ENCODE data around the gene AMPD3. TPM values are rescaled to one million over a fixed set of nuclear protein-coding genes. Genes with fewer than 3 reads are reported as not detected.
"Not testable (repeated sequence)": the region's sequence is repeated elsewhere in the genome, so short reads cannot be mapped to it uniquely, and the experiment has no call there.

AMPD3 gene
- total RNA-seq, 1 donor from 2014 or later: 18.3 TPM

GRCh38 chr11:10418259-10418949 is 36.7 kb upstream of the AMPD3 start:
- peaks cover 31% of the 10 kb centered on the region for H3K27me3 Mint-ChIP-seq
- intact Hi-C loops (cut with micrococcal nuclease): no loop called here
- DNase-seq: no peak
- peaks cover 18% of the 10 kb centered on the region for H3K4me1 Mint-ChIP-seq
- no peaks in the 10 kb centered on the region for H3K36me3 Mint-ChIP-seq (ENCODE audit: low read depth)
- H3K4me3 Mint-ChIP-seq: no peak overlapping the region
- H3K9me3 Mint-ChIP-seq: peaks cover 16% of the 10 kb centered on the region
- H3K27ac Mint-ChIP-seq: no peak overlapping the region

DNA sequence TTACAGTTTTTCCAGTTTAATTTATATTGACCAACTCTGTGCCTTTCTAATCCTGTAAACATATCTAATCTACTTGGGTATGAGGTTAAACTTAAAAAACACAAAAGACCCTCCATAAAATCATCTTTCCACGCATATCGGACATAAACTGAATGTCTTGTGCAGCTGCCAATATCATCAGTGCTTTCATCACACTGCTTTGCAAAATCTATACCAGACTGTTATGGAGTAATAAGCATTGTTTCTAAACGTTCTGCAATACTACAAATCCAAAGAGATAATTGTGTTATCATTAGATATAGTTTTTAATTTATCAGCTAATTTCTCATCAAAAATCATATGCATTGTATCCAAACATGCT is 36.1 kb upstream of the AMPD3 start:
- Mint-ChIP-seq H3K27ac (no peak overlapping the region), H3K27me3 (peaks cover 36% of the 10 kb centered on the region)
- intact Hi-C loops (cut with micrococcal nuclease): no loop called here

GRCh38 chr11:10426475-10426874 is 28.6 kb upstream of the AMPD3 start:
- H3K36me3 Mint-ChIP-seq (ENCODE audit: low read depth): no peaks in the 10 kb centered on the region
- H3K27ac Mint-ChIP-seq: no peak overlapping the region
- no peaks in the 10 kb centered on the region for H3K4me1 Mint-ChIP-seq
- H3K4me3 Mint-ChIP-seq: no peak overlapping the region
- peaks cover 27% of the 10 kb centered on the region for H3K9me3 Mint-ChIP-seq
- intact Hi-C loops (cut with micrococcal nuclease): no loop called here
- H3K27me3 Mint-ChIP-seq: peaks cover 46% of the 10 kb centered on the region
- DNase-seq: no peak

More for the DNA sequence above, 36.1 kb upstream of the AMPD3 start:
- peaks cover 14% of the 10 kb centered on the region for H3K4me1 Mint-ChIP-seq
- no peaks in the 10 kb centered on the region for H3K36me3 Mint-ChIP-seq (ENCODE audit: low read depth)
- no peak for DNase-seq
- no peak overlapping the region for H3K4me3 Mint-ChIP-seq
- peaks cover 21% of the 10 kb centered on the region for H3K9me3 Mint-ChIP-seq

DNA sequence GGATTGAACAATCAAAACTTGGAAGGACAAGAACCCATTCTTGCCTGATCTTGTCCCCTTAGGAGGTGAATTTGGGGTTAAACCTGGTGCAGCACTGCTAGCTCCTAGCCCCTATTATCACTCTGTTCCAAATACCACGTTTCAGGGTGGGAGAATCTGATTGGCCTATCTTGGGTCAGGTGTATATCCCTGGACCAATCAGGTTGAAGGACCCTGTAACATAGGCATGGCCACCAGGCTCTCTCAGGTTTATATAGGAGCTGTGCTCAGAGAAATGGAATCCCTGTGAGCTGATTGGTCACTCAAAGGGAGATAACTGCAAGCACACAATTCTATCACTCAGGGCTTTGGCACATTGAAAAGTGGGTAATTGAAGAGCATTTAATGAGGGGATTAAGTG is 26.6 kb upstream of the AMPD3 start:
- intact Hi-C loops (cut with micrococcal nuclease): no loop called here
- H3K36me3 Mint-ChIP-seq (ENCODE audit: low read depth): no peaks in the 10 kb centered on the region
- no peak for DNase-seq
- H3K27ac Mint-ChIP-seq: no peak overlapping the region
- H3K4me3 Mint-ChIP-seq: no peak overlapping the region
- H3K9me3 Mint-ChIP-seq: peaks cover 10% of the 10 kb centered on the region
- no peaks in the 10 kb centered on the region for H3K4me1 Mint-ChIP-seq
- H3K27me3 Mint-ChIP-seq: peaks cover 43% of the 10 kb centered on the region

DNA sequence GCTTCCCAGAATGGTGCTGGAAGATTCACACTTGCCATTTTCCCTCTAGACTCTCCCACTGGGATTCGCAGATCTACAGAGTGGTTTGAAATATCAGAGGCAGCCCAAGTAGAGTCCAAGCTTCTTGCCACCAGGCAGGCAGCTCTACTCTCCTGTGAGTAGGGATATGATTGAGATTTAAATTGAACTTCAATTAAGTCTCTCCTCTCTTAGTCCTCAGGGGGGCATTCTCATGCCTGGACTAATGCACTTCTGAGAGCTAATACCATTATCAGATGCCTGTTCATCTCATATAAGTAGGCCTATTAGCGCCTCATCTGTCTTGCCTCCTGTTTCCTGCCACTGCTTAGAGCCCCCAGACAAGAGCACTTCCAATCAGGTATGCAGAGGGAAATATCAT is 25.5 kb upstream of the AMPD3 start:
- intact Hi-C loops (cut with micrococcal nuclease): no loop called here
- Mint-ChIP-seq H3K27ac (no peak overlapping the region), H3K4me1 (no peaks in the 10 kb centered on the region)

GRCh38 chr11:10432493-10432892 is 22.6 kb upstream of the AMPD3 start:
- Mint-ChIP-seq H3K4me1 (peaks cover 5% of the 10 kb centered on the region), H3K9me3 (peaks cover 5% of the 10 kb centered on the region), H3K27me3 (peaks cover 35% of the 10 kb centered on the region), H3K36me3 (ENCODE audit: low read depth) (no peaks in the 10 kb centered on the region), H3K4me3 (no peak overlapping the region), H3K27ac (no peak overlapping the region)
- DNase-seq: no peak
- intact Hi-C loops (cut with micrococcal nuclease): no loop called here

More for the DNA sequence above, 25.5 kb upstream of the AMPD3 start:
- H3K4me3 Mint-ChIP-seq: no peak overlapping the region
- H3K36me3 Mint-ChIP-seq (ENCODE audit: low read depth): no peaks in the 10 kb centered on the region
- H3K9me3 Mint-ChIP-seq: peaks cover 5% of the 10 kb centered on the region
- DNase-seq: no peak
- H3K27me3 Mint-ChIP-seq: peaks cover 40% of the 10 kb centered on the region

GRCh38 chr11:10432971-10433370 is 22.1 kb upstream of the AMPD3 start:
- no peaks in the 10 kb centered on the region for H3K36me3 Mint-ChIP-seq (ENCODE audit: low read depth)
- no peak for DNase-seq
- no peak overlapping the region for H3K27ac Mint-ChIP-seq
- peaks cover 5% of the 10 kb centered on the region for H3K9me3 Mint-ChIP-seq
- H3K4me3 Mint-ChIP-seq: no peak overlapping the region
- H3K4me1 Mint-ChIP-seq: peaks cover 5% of the 10 kb centered on the region
- intact Hi-C loops (cut with micrococcal nuclease): no loop called here
- peaks cover 35% of the 10 kb centered on the region for H3K27me3 Mint-ChIP-seq

- H3K4me1 Mint-ChIP-seq: peaks cover 5% of the 10 kb centered on the region
- H3K36me3 Mint-ChIP-seq (ENCODE audit: low read depth): no peaks in the 10 kb centered on the region
- intact Hi-C loops (cut with micrococcal nuclease): no loop called here
- H3K27ac Mint-ChIP-seq: no peak overlapping the region
- H3K27me3 Mint-ChIP-seq: peaks cover 32% of the 10 kb centered on the region
- no peaks in the 10 kb centered on the region for H3K9me3 Mint-ChIP-seq
- no peak for DNase-seq
- H3K4me3 Mint-ChIP-seq: no peak overlapping the region
Measured at GRCh38 chr11:10436224-10436623, 18.8 kb upstream of the AMPD3 start.

DNA sequence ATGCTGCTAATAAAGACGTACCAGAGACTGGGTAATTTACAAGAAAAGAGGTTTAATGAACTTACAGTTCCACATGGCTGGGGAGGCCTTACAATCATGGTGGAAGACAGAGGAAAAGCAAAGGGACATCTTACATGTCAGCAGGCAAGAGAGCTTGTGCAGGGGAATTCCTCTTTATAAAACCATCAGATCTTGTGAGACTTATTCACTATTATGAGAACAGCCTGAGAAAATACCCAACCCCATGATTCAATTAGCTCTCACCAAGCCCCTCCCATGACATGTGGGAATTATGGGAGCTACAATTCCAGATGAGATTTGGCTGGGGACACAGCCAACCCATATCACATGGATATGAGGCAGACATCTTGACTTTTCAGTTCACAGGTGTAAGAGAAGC is 18.4 kb upstream of the AMPD3 start:
- H3K4me3 Mint-ChIP-seq; H3K27ac Mint-ChIP-seq; H3K36me3 Mint-ChIP-seq (ENCODE audit: low read depth); intact Hi-C loops (cut with micrococcal nuclease); DNase-seq; H3K9me3 Mint-ChIP-seq; H3K4me1 Mint-ChIP-seq: not testable (repeated sequence)
- H3K27me3 Mint-ChIP-seq: peaks cover 31% of the 10 kb centered on the region

DNA sequence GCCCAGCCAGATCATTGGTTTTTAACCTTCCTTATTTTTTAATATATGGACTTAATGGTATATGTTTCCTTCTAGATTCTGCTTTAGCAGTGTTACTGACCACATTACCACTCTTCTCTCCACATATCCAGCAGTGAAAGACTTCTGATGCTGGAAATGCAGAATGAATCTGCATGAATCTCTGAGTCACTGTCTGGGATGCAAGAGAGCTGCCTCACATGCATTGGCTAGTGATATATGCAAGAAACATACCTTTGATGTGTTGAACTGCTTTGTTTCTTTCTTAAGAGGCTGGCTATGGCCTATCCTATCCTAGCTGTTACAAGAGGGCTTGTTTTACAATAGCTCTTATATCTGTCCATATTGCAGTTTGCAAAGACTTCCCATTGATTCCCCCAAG is 16.6 kb upstream of the AMPD3 start:
- Mint-ChIP-seq H3K27me3 (peaks cover 17% of the 10 kb centered on the region), H3K4me3 (no peak overlapping the region), H3K4me1 (peaks cover 24% of the 10 kb centered on the region), H3K9me3 (no peaks in the 10 kb centered on the region), H3K27ac (no peak overlapping the region), H3K36me3 (ENCODE audit: low read depth) (peaks cover 2% of the 10 kb centered on the region)
- intact Hi-C loops (cut with micrococcal nuclease): no loop called here
- DNase-seq: no peak

DNA sequence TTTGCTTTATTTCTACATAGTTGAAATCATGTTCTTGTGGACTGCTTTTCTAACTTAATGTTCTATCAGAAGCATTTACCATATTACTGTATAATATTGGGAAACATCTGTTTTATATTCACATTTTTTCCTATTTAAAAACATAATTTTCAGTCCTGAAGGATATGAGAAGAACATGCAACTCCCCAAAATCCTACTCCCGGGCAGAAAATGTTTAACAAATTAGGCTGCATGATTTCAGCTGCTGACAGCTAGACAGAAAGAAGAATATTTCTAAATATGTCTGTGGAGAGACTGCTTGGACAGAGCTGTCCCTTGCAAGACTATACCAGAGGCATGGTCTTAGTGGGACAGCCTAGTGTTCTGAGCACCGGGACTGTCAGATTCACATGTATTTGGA is 15.7 kb upstream of the AMPD3 start:
- no peaks in the 10 kb centered on the region for H3K9me3 Mint-ChIP-seq
- DNase-seq: no peak
- no peak overlapping the region for H3K27ac Mint-ChIP-seq
- intact Hi-C loops (cut with micrococcal nuclease): no loop called here
- H3K27me3 Mint-ChIP-seq: peaks cover 16% of the 10 kb centered on the region
- H3K36me3 Mint-ChIP-seq (ENCODE audit: low read depth): peaks cover 2% of the 10 kb centered on the region
- H3K4me3 Mint-ChIP-seq: no peak overlapping the region
- H3K4me1 Mint-ChIP-seq: peaks cover 27% of the 10 kb centered on the region

DNA sequence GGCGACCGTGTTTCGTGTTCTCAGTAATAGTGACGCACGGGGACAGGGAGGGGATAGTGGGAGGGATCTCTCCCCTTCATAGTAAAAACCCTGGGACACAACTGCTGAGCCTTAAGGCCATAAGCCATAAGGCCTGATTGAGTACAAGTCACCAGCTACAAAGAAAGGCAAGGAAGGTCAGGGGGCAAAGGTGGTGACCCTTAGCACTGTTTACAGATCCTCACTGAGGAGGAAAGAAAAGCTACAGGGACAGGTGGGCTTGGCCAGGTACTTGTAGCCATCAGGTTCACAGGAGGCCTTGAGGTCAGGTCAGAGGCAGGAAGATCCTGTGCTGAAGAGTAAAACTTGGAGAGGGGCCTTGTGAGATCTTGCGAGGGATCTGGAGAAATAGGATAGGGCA is 15.1 kb upstream of the AMPD3 start:
- no peak overlapping the region for H3K27ac Mint-ChIP-seq
- peaks cover 31% of the 10 kb centered on the region for H3K4me1 Mint-ChIP-seq
- H3K9me3 Mint-ChIP-seq: no peaks in the 10 kb centered on the region
- intact Hi-C loops (cut with micrococcal nuclease): no loop called here
- peaks cover 2% of the 10 kb centered on the region for H3K36me3 Mint-ChIP-seq (ENCODE audit: low read depth)
- DNase-seq: no peak
- H3K27me3 Mint-ChIP-seq: peaks cover 16% of the 10 kb centered on the region
- no peak overlapping the region for H3K4me3 Mint-ChIP-seq

DNA sequence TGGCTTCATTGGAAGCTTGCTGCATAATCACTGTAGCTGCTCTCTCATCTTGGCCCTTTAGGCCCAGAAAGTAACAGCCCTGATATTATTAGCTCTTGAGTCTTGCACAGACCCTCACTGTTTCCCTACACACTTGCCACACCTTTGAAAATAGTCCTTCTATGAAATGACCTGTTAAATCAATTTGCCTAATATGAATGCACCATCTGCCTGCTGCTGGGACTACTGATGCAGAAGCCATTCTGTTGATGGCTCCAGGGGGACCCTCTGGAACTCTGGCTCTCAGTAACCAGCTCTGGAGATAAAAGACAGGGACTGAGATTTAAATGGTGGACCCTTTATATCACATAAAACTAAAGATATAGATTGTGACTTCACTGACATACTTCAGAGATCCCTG is 14.7 kb upstream of the AMPD3 start:
- peaks cover 32% of the 10 kb centered on the region for H3K4me1 Mint-ChIP-seq
- H3K36me3 Mint-ChIP-seq (ENCODE audit: low read depth): peaks cover 2% of the 10 kb centered on the region
- no peak for DNase-seq
- H3K27me3 Mint-ChIP-seq: peaks cover 16% of the 10 kb centered on the region
- H3K4me3 Mint-ChIP-seq: no peak overlapping the region
- intact Hi-C loops (cut with micrococcal nuclease): no loop called here
- peak overlapping the region; percentile 22 for H3K27ac Mint-ChIP-seq
- no peaks in the 10 kb centered on the region for H3K9me3 Mint-ChIP-seq

- Mint-ChIP-seq H3K9me3 (no peaks in the 10 kb centered on the region), H3K36me3 (ENCODE audit: low read depth) (peaks cover 2% of the 10 kb centered on the region), H3K4me1 (peaks cover 32% of the 10 kb centered on the region), H3K4me3 (no peak overlapping the region), H3K27me3 (peaks cover 16% of the 10 kb centered on the region), H3K27ac (no peak overlapping the region)
- intact Hi-C loops (cut with micrococcal nuclease): no loop called here
- DNase-seq: no peak
Measured at GRCh38 chr11:10441091-10441490, 14.0 kb upstream of the AMPD3 start.

Measured in activated CD4-positive, alpha-beta T cell treated with anti-CD3 and anti-CD28 coated beads, Interleukin-2, amount 10 ng/mL, durations not matched to agents 24 days and 14 days (primary cell).